NCI-H774 (cell line): ENCODE measurements around the gene KIAA0825.

ENCODE experiments used
- DNase-seq: peaks from one replicate; lab custom pipeline; 2025; lab: John Stamatoyannopoulos, UW

Gene KIAA0825

GRCh38 chr5:94243612-94244011 is 374.8 kb downstream of the KIAA0825 start:
- DNase-seq = no peak

- DNase-seq = no peak
Observed at GRCh38 chr5:94240993-94241651, 377.3 kb downstream of the KIAA0825 start.

GRCh38 chr5:94240596-94240992 is 377.8 kb downstream of the KIAA0825 start:
- DNase-seq = no peak

GRCh38 chr5:94240134-94240533 is 378.3 kb downstream of the KIAA0825 start:
- DNase-seq = no peak

GRCh38 chr5:94239266-94239665 is 379.1 kb downstream of the KIAA0825 start:
- DNase-seq = no peak

GRCh38 chr5:94234987-94235386 is 383.4 kb downstream of the KIAA0825 start:
- DNase-seq = no peak

GRCh38 chr5:94228791-94229190 is 389.6 kb downstream of the KIAA0825 start:
- no peak for DNase-seq

- DNase-seq = no peak
Observed at GRCh38 chr5:94223235-94223634, 395.2 kb downstream of the KIAA0825 start.

GRCh38 chr5:94218374-94218773 is 400.0 kb downstream of the KIAA0825 start:
- DNase-seq = no peak

- DNase-seq = no peak
Observed at GRCh38 chr5:94217745-94218144, 400.7 kb downstream of the KIAA0825 start.

GRCh38 chr5:94217216-94217615 is 401.2 kb downstream of the KIAA0825 start:
- DNase-seq = no peak

GRCh38 chr5:94212476-94212875 is 405.9 kb downstream of the KIAA0825 start:
- no peak for DNase-seq

- no peak for DNase-seq
Observed at GRCh38 chr5:94209774-94210355, 408.5 kb downstream of the KIAA0825 start.

- no peak for DNase-seq
Observed at GRCh38 chr5:94209272-94209671, 409.1 kb downstream of the KIAA0825 start.

- DNase-seq = no peak
Observed at GRCh38 chr5:94199566-94199965, 418.8 kb downstream of the KIAA0825 start.

GRCh38 chr5:94197970-94198369 is 420.4 kb downstream of the KIAA0825 start:
- DNase-seq = no peak

GRCh38 chr5:94196953-94197352 is 421.5 kb downstream of the KIAA0825 start:
- no peak for DNase-seq

- no peak for DNase-seq
Observed at GRCh38 chr5:94192658-94193391, 425.6 kb downstream of the KIAA0825 start.

GRCh38 chr5:94191604-94192003 is 426.8 kb downstream of the KIAA0825 start:
- DNase-seq = no peak

- no peak for DNase-seq
Observed at GRCh38 chr5:94188725-94189124, 429.7 kb downstream of the KIAA0825 start.

GRCh38 chr5:94184870-94185269 is 433.5 kb downstream of the KIAA0825 start:
- DNase-seq = no peak

GRCh38 chr5:94181895-94182294 is 436.5 kb downstream of the KIAA0825 start:
- no peak for DNase-seq

GRCh38 chr5:94180761-94181160 is 437.6 kb downstream of the KIAA0825 start:
- DNase-seq = no peak
